Transverse colon (tissue), 4 donors: Measurements from ENCODE around the gene CCER1. TPM values are rescaled to one million over a fixed set of nuclear protein-coding genes. Genes with fewer than 3 reads are reported as not detected.

ENCODE experiments used
- DNase-seq: peaks from one replicate; pipeline ENCODE4 v3.0.0-alpha.2; 2019
- H3K27ac ChIP-seq, 4 donors: fragments of 200-600 bp; sonication (generic); 2 replicates each; pipeline ENCODE4 v1.5.1; 2016 to 2018; ENCODE audit warnings: inconsistent platforms in 4 of 4
- H3K27me3 ChIP-seq: fragments of 200-600 bp; sonication (generic); 2 replicates; pipeline ENCODE4 v1.5.1; 2017; ENCODE audit warnings: inconsistent platforms
- H3K36me3 ChIP-seq, 4 donors: fragments of 200-600 bp; sonication (generic); 2 replicates each; pipeline ENCODE4 v1.5.1; 2017 to 2019; ENCODE audit warnings: inconsistent platforms in 4 of 4
- H3K4me1 ChIP-seq, 4 donors: fragments of 200-600 bp; sonication (generic); 2 replicates each; pipeline ENCODE4 v1.5.1; 2017 to 2020; ENCODE audit warnings: inconsistent platforms in 4 of 4
- H3K4me3 ChIP-seq, 4 donors: fragments of 200-600 bp; sonication (generic); 1 replicate in 1 of 4; 2 replicates in 3 of 4; pipeline versions ENCODE4 v1.5.1 to v1.6.1; 2017 to 2019; ENCODE audit warnings: inconsistent platforms in 4 of 4
- H3K9me3 ChIP-seq, 2 donors: fragments of 200-600 bp; sonication (generic); 2 replicates each; pipeline ENCODE4 v1.5.1; 2017 to 2019; ENCODE audit warnings: inconsistent platforms in 2 of 2
- EP300 ChIP-seq: sonication (generic); formaldehyde crosslinking; IDR thresholded peaks from one replicate; pipeline ENCODE4 v1.6.1; 2017; ENCODE audit warnings: antibody characterized with exemption, low read depth
- POLR2A ChIP-seq: fragments of 450-650 bp; IDR thresholded peaks from one replicate; pipeline ENCODE4 v1.6.1; 2016; ENCODE audit warnings: antibody characterized with exemption, mild to moderate bottlenecking, moderate library complexity
- POLR2AphosphoS5 ChIP-seq, 3 donors: sonication (generic); formaldehyde crosslinking; IDR thresholded peaks; one replicate each; pipeline ENCODE4 v1.6.1; 2016; ENCODE audit warnings: antibody characterized with exemption in 3 of 3
- WGBS, 2 donors: methylation state at CpG; one replicate each; pipeline ENCODE4 v1.1.5; 2018; ENCODE audit warnings: low coverage in 1 of 2; 5-methylcytosine and 5-hydroxymethylcytosine counted together
- in situ Hi-C, 4 donors: fragments of 200-750 bp; cut with MboI; loops; one replicate each; pipeline versions ENCODE4 v1.15.0 to v1.15.1; 2017; ENCODE audit warnings: low sequenced_read_pairs in 3 of 4, low pct_ligation_motif_present in 1 of 4, low pct_unique_long_range_greater_than_20kb in 1 of 4
- intact Hi-C: fragments of 100-400 bp; cut with DNase I; formaldehyde crosslinking; loops from one replicate; pipeline ENCODE4 v1.15.1; 2023; ENCODE audit warnings: low total_unique reads
- total RNA-seq, 4 donors: library from RNA; depleted of rRNA; stranded (reverse); fragments of >200 nt; gene quantifications; one replicate each; pipeline ENCODE4 v1.1.0, GENCODE V29; 2016
- TF ChIP-seq, protein P1 (sequence below), 5 experiments: fragments of 200-600 bp in 3 of 5; fragments of 450-650 bp in 2 of 5; sonication (generic) in 3 of 5; IDR thresholded peaks; 1 replicate in 2 of 5; 2 replicates in 3 of 5; pipeline ENCODE4 v1.5.1; 2016 to 2017; ENCODE audit warnings: antibody characterized with exemption in 5 of 5, inconsistent platforms in 3 of 5, mild to moderate bottlenecking in 2 of 5, moderate library complexity in 1 of 5

The CCER1 gene
- total RNA-seq, 4 donors from 2014 or later: not detected

GRCh38 chr12:90995010-90995409 lies 40.0 kb upstream of the CCER1 start:
- Histone ChIP-seq H3K4me1 (no peaks in the 10 kb centered on the region), H3K9me3 (no peaks in the 10 kb centered on the region), H3K4me3 (no peak overlapping the region), H3K27ac (no peak overlapping the region), H3K36me3 (no peaks in the 10 kb centered on the region), H3K27me3 (no peaks in the 10 kb centered on the region)
- TF ChIP-seq, protein P1, sequence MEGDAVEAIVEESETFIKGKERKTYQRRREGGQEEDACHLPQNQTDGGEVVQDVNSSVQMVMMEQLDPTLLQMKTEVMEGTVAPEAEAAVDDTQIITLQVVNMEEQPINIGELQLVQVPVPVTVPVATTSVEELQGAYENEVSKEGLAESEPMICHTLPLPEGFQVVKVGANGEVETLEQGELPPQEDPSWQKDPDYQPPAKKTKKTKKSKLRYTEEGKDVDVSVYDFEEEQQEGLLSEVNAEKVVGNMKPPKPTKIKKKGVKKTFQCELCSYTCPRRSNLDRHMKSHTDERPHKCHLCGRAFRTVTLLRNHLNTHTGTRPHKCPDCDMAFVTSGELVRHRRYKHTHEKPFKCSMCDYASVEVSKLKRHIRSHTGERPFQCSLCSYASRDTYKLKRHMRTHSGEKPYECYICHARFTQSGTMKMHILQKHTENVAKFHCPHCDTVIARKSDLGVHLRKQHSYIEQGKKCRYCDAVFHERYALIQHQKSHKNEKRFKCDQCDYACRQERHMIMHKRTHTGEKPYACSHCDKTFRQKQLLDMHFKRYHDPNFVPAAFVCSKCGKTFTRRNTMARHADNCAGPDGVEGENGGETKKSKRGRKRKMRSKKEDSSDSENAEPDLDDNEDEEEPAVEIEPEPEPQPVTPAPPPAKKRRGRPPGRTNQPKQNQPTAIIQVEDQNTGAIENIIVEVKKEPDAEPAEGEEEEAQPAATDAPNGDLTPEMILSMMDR (IDR thresholded peaks at IDR 0.05): no peak
- TF ChIP-seq POLR2AphosphoS5 (IDR thresholded peaks at IDR 0.05) (no peak), POLR2A (no peak), EP300 (no peak)
- DNase-seq: no peak
- WGBS, 2 donors: 88 to 92% methylated on average over 2 of the region's 2 CpGs
- in situ Hi-C loops (loop anchor here in 1 of 4 donors (25.0 kb wide), 1 partner anchor 367 kb away; no protein-coding TSS in a partner anchor), intact Hi-C loops (no loop called here)

DNA sequence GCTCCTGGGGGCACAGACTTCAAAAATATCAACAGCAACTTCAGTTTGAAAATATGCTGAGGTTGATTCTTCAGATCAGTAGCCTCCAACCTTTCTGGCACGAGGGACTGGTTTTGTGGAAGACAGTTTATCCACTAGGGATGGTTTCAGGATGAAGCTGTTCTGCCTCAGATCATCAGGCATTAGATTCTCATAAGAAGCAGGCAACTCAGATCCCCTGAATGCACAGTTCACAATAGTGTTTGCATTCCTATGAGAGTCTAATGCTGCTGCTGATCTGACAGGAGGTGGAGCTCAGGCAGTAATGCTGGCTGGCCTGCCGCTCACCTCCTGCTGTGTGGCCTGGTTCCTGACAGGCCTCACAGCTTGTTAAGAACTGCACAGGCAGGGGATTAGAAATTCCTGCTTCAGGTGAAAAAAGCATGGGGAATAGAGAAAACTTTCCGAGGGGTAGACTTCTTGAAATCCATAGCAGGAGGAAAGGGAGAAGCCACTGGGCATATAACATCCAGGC lies 37.0 kb upstream of the CCER1 start:
- in situ Hi-C loops: loop anchor here in 1 of 4 donors (25.0 kb wide), 1 partner anchor 370 kb away; no protein-coding TSS in a partner anchor
- WGBS, 2 donors: 80 to 83% methylated on average over 1 to 3 of the region's 3 CpGs

GRCh38 chr12:90990611-90991010 lies 35.6 kb upstream of the CCER1 start:
- Histone ChIP-seq H3K36me3 (no peaks in the 10 kb centered on the region), H3K4me3 (no peak overlapping the region), H3K9me3 (no peaks in the 10 kb centered on the region), H3K27me3 (no peaks in the 10 kb centered on the region), H3K27ac (no peak overlapping the region), H3K4me1 (no peaks in the 10 kb centered on the region)
- DNase-seq: no peak
- in situ Hi-C loops: loop anchor here in 1 of 4 donors (25.0 kb wide), 1 partner anchor 372 kb away; no protein-coding TSS in a partner anchor
- TF ChIP-seq EP300 (no peak), POLR2AphosphoS5 (IDR thresholded peaks at IDR 0.05) (no peak), POLR2A (no peak)
- TF ChIP-seq, protein P1 (IDR thresholded peaks at IDR 0.05): no peak
- WGBS, 2 donors: 57 to 91% methylated on average over 1 to 3 of the region's 3 CpGs
- intact Hi-C loops: no loop called here

More for the DNA sequence above, 37.0 kb upstream of the CCER1 start:
- Histone ChIP-seq H3K27me3 (no peaks in the 10 kb centered on the region), H3K27ac (no peak overlapping the region), H3K4me3 (no peak overlapping the region), H3K9me3 (no peaks in the 10 kb centered on the region), H3K36me3 (no peaks in the 10 kb centered on the region), H3K4me1 (no peaks in the 10 kb centered on the region)
- intact Hi-C loops: no loop called here
- TF ChIP-seq POLR2A: no peak
- TF ChIP-seq, protein P1 (IDR thresholded peaks at IDR 0.05): no peak
- no peak for TF ChIP-seq POLR2AphosphoS5 (IDR thresholded peaks at IDR 0.05)
- TF ChIP-seq EP300: no peak
- DNase-seq: no peak

DNA sequence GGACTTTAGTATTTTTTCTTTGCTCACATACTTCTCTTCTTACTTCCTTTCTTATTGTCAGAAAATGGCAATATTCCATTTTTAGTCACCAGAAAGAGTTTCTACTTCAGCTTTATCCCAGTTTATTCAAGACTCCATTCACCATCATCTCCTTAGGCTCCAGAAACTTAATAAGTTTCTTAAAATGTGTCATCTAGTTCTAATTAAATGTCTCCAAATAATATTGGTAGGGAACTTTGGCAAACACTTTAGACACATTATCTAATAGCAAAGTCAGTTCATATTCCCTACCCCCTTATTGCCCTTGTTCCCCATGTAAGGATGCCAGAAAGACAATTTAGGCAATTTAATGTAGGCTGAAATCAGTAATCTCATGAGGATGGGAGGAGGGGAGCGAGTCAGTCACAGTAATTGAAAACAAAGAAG lies 34.7 kb upstream of the CCER1 start:
- H3K27ac ChIP-seq: no peak overlapping the region
- 91 to 100% methylated on average over 1 of the region's 1 CpG for WGBS, 2 donors
- H3K9me3 ChIP-seq: no peaks in the 10 kb centered on the region
- no peaks in the 10 kb centered on the region for H3K36me3 ChIP-seq
- in situ Hi-C loops (loop anchor here in 3 of 4 donors (10.0 to 25.0 kb wide), 3 partner anchors 115 to 373 kb away; no protein-coding TSS in a partner anchor), intact Hi-C loops (no loop called here)
- TF ChIP-seq POLR2A (no peak), EP300 (no peak), POLR2AphosphoS5 (IDR thresholded peaks at IDR 0.05) (no peak)
- TF ChIP-seq, protein P1 (IDR thresholded peaks at IDR 0.05): no peak
- H3K4me3 ChIP-seq: no peak overlapping the region
- H3K27me3 ChIP-seq: no peaks in the 10 kb centered on the region
- no peak for DNase-seq
- H3K4me1 ChIP-seq: no peaks in the 10 kb centered on the region
